K562 (cell line): ENCODE results near the gene CDC45. TPM values are rescaled to one million over a fixed set of nuclear protein-coding genes. Genes with fewer than 3 reads are reported as not detected.

Source experiments
- BDP1 ChIP-seq: IDR thresholded peaks from 3 replicates; pipeline ENCODE4 v1.6.1; 2011; ENCODE audit not compliant: insufficient read length, insufficient read depth
- BRD9 ChIP-seq: fragments of 450-650 bp; IDR thresholded peaks from 2 replicates; pipeline ENCODE4 v1.6.1; 2018; ENCODE audit warnings: low read depth; ENCODE audit not compliant: partially characterized antibody
- CHD2 ChIP-seq: IDR thresholded peaks from 2 replicates; pipeline ENCODE4 v1.6.1; 2011; ENCODE audit warnings: low read depth, low read length
- COPS2 ChIP-seq: fragments of 450-650 bp; conservative IDR thresholded peaks from 2 replicates; pipeline ENCODE4 v1.6.1; 2016; ENCODE audit warnings: mild to moderate bottlenecking, moderate library complexity
- E2F3 ChIP-seq: fragments of 250-450 bp; sonication (Bioruptor Pico); IDR thresholded peaks from 2 replicates; pipeline ENCODE4 v1.4.0; 2020; ENCODE audit warnings: mild to moderate bottlenecking
- GABPB1 ChIP-seq: sonication (generic); formaldehyde crosslinking; IDR thresholded peaks from 2 replicates; pipeline ENCODE4 v1.8.0; 2022; ENCODE audit warnings: mild to moderate bottlenecking, missing genetic modification reagents
- HMGN3 ChIP-seq: IDR thresholded peaks from 2 replicates; pipeline ENCODE4 v1.6.1; 2011; ENCODE audit warnings: borderline replicate concordance, low read depth, mild to moderate bottlenecking, mixed read lengths, low read length; ENCODE audit not compliant: insufficient read length; ENCODE audit errors: extremely low read depth
- ILF3 ChIP-seq: fragments of 450-650 bp; IDR thresholded peaks from 2 replicates; pipeline ENCODE4 v1.6.1; 2018; ENCODE audit warnings: antibody characterized with exemption, mild to moderate bottlenecking, moderate library complexity, borderline replicate concordance
- KDM1A ChIP-seq, 2 experiments: fragments of 450-650 bp; IDR thresholded peaks; 2 replicates each; pipeline ENCODE4 v1.6.1; 2016; ENCODE audit warnings: mild to moderate bottlenecking in 2 of 2
- MTA1 ChIP-seq: fragments of 450-650 bp; IDR thresholded peaks from 2 replicates; pipeline ENCODE4 v1.6.1; 2017; ENCODE audit warnings: borderline replicate concordance
- NCOA6 ChIP-seq: fragments of 450-650 bp; IDR thresholded peaks from 2 replicates; pipeline ENCODE4 v1.6.1; 2017; ENCODE audit warnings: mild to moderate bottlenecking
- NELFE ChIP-seq: IDR thresholded peaks from 2 replicates; pipeline ENCODE4 v1.6.1; 2011; ENCODE audit warnings: mild to moderate bottlenecking; ENCODE audit not compliant: insufficient read depth, insufficient read length
- NR4A1 ChIP-seq, 2 experiments: fragments of 250-450 bp in 1 of 2; fragments of 450-650 bp in 1 of 2; sonication (Bioruptor Pico) in 1 of 2; IDR thresholded peaks; 2 replicates each; pipeline versions ENCODE4 v1.4.0 to v1.6.1; 2016 to 2020; ENCODE audit warnings: mild to moderate bottlenecking in 2 of 2, missing compliant biosample characterization in 1 of 2, missing genetic modification characterization in 1 of 2, moderate library complexity in 1 of 2
- POLR2AphosphoS2 ChIP-seq: IDR thresholded peaks from 2 replicates; pipeline ENCODE4 v1.6.1; 2012; ENCODE audit warnings: low read length, improper control_type of control experiment
- RBM14 ChIP-seq: fragments of 200-400 bp; formaldehyde crosslinking; IDR thresholded peaks from 2 replicates; pipeline ENCODE4 v1.6.1; 2018; ENCODE audit warnings: low read depth, mild to moderate bottlenecking, low read length, moderate library complexity, borderline replicate concordance; ENCODE audit not compliant: insufficient read depth
- RFX1 ChIP-seq: fragments of 450-650 bp; IDR thresholded peaks from 2 replicates; pipeline ENCODE4 v1.6.1; 2016; ENCODE audit warnings: mild to moderate bottlenecking, moderate library complexity
- SAFB2 ChIP-seq: fragments of 200-400 bp; formaldehyde crosslinking; IDR thresholded peaks from 2 replicates; pipeline ENCODE4 v1.6.1; 2018; ENCODE audit warnings: borderline replicate concordance, low read length, low read depth, moderate library complexity; ENCODE audit not compliant: severe bottlenecking
- SMARCA4 ChIP-seq: fragments of 450-650 bp; IDR thresholded peaks from 2 replicates; pipeline ENCODE4 v1.6.1; 2016
- SMARCC2 ChIP-seq: fragments of 450-650 bp; IDR thresholded peaks from 2 replicates; pipeline ENCODE4 v1.6.1; 2017; ENCODE audit warnings: antibody characterized with exemption, moderate library complexity, mild to moderate bottlenecking, low read depth
- SREBF1 ChIP-seq: fragments of 150-350 bp; IDR thresholded peaks from 2 replicates; pipeline ENCODE4 v1.6.1; 2014; ENCODE audit warnings: antibody characterized with exemption, low read depth, low read length, borderline replicate concordance
- TAF9B ChIP-seq: fragments of 450-650 bp; IDR thresholded peaks from 2 replicates; pipeline ENCODE4 v1.6.1; 2018; ENCODE audit warnings: mild to moderate bottlenecking; ENCODE audit not compliant: partially characterized antibody
- ZEB2 ChIP-seq: fragments of 450-650 bp; IDR thresholded peaks from 2 replicates; pipeline ENCODE4 v1.6.1; 2016
- ZNF239 ChIP-seq: fragments of 250-450 bp; sonication (Bioruptor Pico); IDR thresholded peaks from 2 replicates; pipeline ENCODE4 v1.4.0; 2020; ENCODE audit warnings: mild to moderate bottlenecking
- ZNF431 ChIP-seq: sonication (generic); formaldehyde crosslinking; IDR thresholded peaks from 2 replicates; pipeline ENCODE4 v1.8.0; 2022; ENCODE audit warnings: mild to moderate bottlenecking, missing genetic modification reagents
- ZNF830 ChIP-seq: fragments of 250-450 bp; sonication (Bioruptor Pico); IDR thresholded peaks from 2 replicates; pipeline ENCODE4 v1.5.0; 2021; ENCODE audit warnings: mild to moderate bottlenecking
- polyA plus RNA-seq, 8 experiments: library from polyadenylated mRNA; depleted of rRNA in 4 of 8; stranded (reverse) in 5 of 8; unstranded in 3 of 8; fragments of >200 nt; fragmentation: Nextera tagmentation in 2 of 8; fragmentation: Illumina TruSeq in 1 of 8; extraction: Ambion mirVana in 2 of 8; extraction: Trizol in 1 of 8; gene quantifications; 2 replicates each; pipeline versions ENCODE4 v1.2.1 to v1.2.3, GENCODE V29; 2011 to 2014; ENCODE audit warnings: inconsistent platforms in 1 of 8, missing spikeins in 1 of 8
- total RNA-seq, 7 experiments: library from RNA; depleted of rRNA in 6 of 7; stranded (reverse); fragments of >200 nt in 6 of 7; fragmentation: Illumina TruSeq in 2 of 7; extraction: Trizol in 2 of 7; gene quantifications; 2 replicates each; pipeline versions ENCODE4 v1.2.1 to v1.2.3, GENCODE V29; 2011 to 2021; ENCODE audit warnings: low replicate concordance in 1 of 7
- TF ChIP-seq, protein P1 (sequence below): fragments of 450-650 bp; IDR thresholded peaks from 2 replicates; pipeline ENCODE4 v1.6.1; 2016
- TF ChIP-seq, protein P2 (sequence below): sonication (generic); formaldehyde crosslinking; IDR thresholded peaks from 2 replicates; pipeline ENCODE4 v1.8.1; 2023; ENCODE audit warnings: mild to moderate bottlenecking, missing genetic modification reagents
- TF ChIP-seq, protein P3 (sequence below): sonication (generic); formaldehyde crosslinking; IDR thresholded peaks from 2 replicates; pipeline ENCODE4 v1.8.1; 2023; ENCODE audit warnings: mild to moderate bottlenecking, missing genetic modification reagents

Gene CDC45
- total and polyA plus RNA-seq, 9 of the 15 experiments (the other 6 are each of a cell fraction or from before 2014, with no cell fraction given), result 251 to 580 (median 410) TPM

DNA sequence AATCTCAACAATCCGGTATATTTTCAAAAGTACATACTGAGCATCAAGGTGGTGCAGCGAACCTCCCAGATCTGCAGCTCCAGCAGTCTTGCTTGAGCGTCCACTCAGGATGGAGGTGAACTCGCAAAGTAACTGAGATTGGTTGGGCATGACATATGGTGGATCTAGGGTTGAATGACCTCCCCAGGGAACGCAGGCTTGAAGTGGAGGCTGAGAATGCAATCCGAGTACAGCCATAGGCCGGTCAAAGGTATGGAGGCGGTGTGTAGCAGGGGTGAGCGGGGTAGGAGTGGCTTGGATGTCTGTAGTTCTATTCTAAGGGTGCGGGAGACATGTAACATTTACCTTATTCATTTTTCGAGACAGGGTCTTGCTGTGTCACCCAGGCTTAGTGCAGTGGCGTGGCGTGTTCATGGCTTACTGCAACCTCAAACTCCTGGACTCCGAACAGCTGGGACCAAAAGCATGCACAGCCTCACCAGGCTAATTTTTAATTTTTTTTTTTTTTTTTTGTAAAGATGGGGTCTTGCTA, 31.6 kb upstream of the CDC45 start (continued):
- no peak for TF ChIP-seq SMARCC2
- peak; percentile 98 for TF ChIP-seq POLR2AphosphoS2
- TF ChIP-seq, protein P1, sequence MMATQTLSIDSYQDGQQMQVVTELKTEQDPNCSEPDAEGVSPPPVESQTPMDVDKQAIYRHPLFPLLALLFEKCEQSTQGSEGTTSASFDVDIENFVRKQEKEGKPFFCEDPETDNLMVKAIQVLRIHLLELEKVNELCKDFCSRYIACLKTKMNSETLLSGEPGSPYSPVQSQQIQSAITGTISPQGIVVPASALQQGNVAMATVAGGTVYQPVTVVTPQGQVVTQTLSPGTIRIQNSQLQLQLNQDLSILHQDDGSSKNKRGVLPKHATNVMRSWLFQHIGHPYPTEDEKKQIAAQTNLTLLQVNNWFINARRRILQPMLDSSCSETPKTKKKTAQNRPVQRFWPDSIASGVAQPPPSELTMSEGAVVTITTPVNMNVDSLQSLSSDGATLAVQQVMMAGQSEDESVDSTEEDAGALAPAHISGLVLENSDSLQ, result no peak
- TF ChIP-seq BRD9, result no peak
- no peak for TF ChIP-seq COPS2
- TF ChIP-seq ZEB2, result no peak
- TF ChIP-seq E2F3 (CRISPR knock-in tag), result no peak
- no peak for TF ChIP-seq TAF9B
- TF ChIP-seq SREBF1, result no peak
- no peak for TF ChIP-seq NCOA6
- TF ChIP-seq BDP1, result no peak
- no peak for TF ChIP-seq ZNF431
- no peak for TF ChIP-seq SAFB2
- TF ChIP-seq, protein P2, sequence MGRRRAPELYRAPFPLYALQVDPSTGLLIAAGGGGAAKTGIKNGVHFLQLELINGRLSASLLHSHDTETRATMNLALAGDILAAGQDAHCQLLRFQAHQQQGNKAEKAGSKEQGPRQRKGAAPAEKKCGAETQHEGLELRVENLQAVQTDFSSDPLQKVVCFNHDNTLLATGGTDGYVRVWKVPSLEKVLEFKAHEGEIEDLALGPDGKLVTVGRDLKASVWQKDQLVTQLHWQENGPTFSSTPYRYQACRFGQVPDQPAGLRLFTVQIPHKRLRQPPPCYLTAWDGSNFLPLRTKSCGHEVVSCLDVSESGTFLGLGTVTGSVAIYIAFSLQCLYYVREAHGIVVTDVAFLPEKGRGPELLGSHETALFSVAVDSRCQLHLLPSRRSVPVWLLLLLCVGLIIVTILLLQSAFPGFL (CRISPR knock-in tag), result no peak
- TF ChIP-seq CHD2, result no peak
- no peak for TF ChIP-seq ILF3
- no peak for TF ChIP-seq KDM1A (IDR thresholded peaks at IDR 0.05)
- TF ChIP-seq RFX1, result no peak
- TF ChIP-seq ZNF239 (CRISPR knock-in tag), result no peak
- TF ChIP-seq HMGN3, result no peak
- TF ChIP-seq RBM14, result no peak
- no peak for TF ChIP-seq NELFE
- TF ChIP-seq, protein P3, sequence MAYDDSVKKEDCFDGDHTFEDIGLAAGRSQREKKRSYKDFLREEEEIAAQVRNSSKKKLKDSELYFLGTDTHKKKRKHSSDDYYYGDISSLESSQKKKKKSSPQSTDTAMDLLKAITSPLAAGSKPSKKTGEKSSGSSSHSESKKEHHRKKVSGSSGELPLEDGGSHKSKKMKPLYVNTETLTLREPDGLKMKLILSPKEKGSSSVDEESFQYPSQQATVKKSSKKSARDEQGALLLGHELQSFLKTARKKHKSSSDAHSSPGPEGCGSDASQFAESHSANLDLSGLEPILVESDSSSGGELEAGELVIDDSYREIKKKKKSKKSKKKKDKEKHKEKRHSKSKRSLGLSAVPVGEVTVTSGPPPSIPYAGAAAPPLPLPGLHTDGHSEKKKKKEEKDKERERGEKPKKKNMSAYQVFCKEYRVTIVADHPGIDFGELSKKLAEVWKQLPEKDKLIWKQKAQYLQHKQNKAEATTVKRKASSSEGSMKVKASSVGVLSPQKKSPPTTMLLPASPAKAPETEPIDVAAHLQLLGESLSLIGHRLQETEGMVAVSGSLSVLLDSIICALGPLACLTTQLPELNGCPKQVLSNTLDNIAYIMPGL, result no peak
- peak; percentile 50; the same call in 1 of the 2 replicates for TF ChIP-seq SMARCA4
- TF ChIP-seq ZNF830, result no peak
- no peak for TF ChIP-seq NR4A1 (CRISPR knock-in tag; IDR thresholded peaks at IDR 0.05)
- TF ChIP-seq NR4A1 (tag; IDR thresholded peaks at IDR 0.05), result peak; percentile 63; the same call in 1 of the 2 replicates
- TF ChIP-seq MTA1, result no peak; the same call in 1 of the 2 replicates
- no peak for TF ChIP-seq GABPB1 (CRISPR knock-in tag)
